ENCODE measurements around the gene OR4F15.

- TF ChIP-seq POLR2A (IDR thresholded peaks at IDR 0.05) (no peak), CTCF (IDR thresholded peaks at IDR 0.05) (no peak), EP300 (IDR thresholded peaks at IDR 0.05) (no peak), POLR2AphosphoS5 (IDR thresholded peaks at IDR 0.05) (no peak)
Measured at GRCh38 chr15:101799665-101800064, 12.3 kb upstream of the OR4F15 start.

All from stomach (tissue), 4 donors.